Measurements from ENCODE around the gene SLC26A3. TPM values are rescaled to one million over a fixed set of nuclear protein-coding genes. Genes with fewer than 3 reads are reported as not detected.
"Not testable (repeated sequence)": the region's sequence is repeated elsewhere in the genome, so short reads cannot be mapped to it uniquely, and the experiment has no call there.

SLC26A3 gene
- polyA plus RNA-seq: 176 TPM
- long read RNA-seq, donor 1, transcript SLC26A3-201 (21 exons, 2,863 nt): major isoform, 14 of 51 reads
- long read RNA-seq, donor 1, partial matches to known transcripts: 37 of 51 reads
- long read RNA-seq, donor 1, other reads (novel, unspliced or antisense): 0 of 51 reads
- long read RNA-seq, donor 2, transcript SLC26A3-201 (21 exons, 2,863 nt): major isoform, 25 of 143 reads
- long read RNA-seq, donor 2, partial matches to known transcripts: 118 of 143 reads
- long read RNA-seq, donor 2, other reads (novel, unspliced or antisense): 0 of 143 reads
- long read RNA-seq, donor 3, transcript SLC26A3-201 (21 exons, 2,863 nt): major isoform, 39 of 127 reads
- long read RNA-seq, donor 3, partial matches to known transcripts: 87 of 127 reads
- long read RNA-seq, donor 3, other reads (novel, unspliced or antisense): 0 of 127 reads
- long read RNA-seq, donor 4, transcript SLC26A3-201 (21 exons, 2,863 nt): major isoform, 6 of 6 reads
- long read RNA-seq, donor 4, partial matches to known transcripts: 0 of 6 reads
- long read RNA-seq, donor 4, other reads (novel, unspliced or antisense): 0 of 6 reads
- long read RNA-seq, donor 5, partial matches to known transcripts: 29 of 33 reads
- long read RNA-seq, donor 5, other reads (novel, unspliced or antisense): 0 of 33 reads
- long read RNA-seq, donor 6, transcript SLC26A3-201 (21 exons, 2,863 nt): major isoform, 12 of 50 reads
- long read RNA-seq, donor 6, partial matches to known transcripts: 38 of 50 reads
- long read RNA-seq, donor 6, other reads (novel, unspliced or antisense): 0 of 50 reads
- long read RNA-seq, donor 7, partial matches to known transcripts: 11 of 15 reads
- long read RNA-seq, donor 7, other reads (novel, unspliced or antisense): 0 of 15 reads
- long read RNA-seq, donor 8, transcript SLC26A3-201 (21 exons, 2,863 nt): major isoform, 24 of 96 reads
- long read RNA-seq, donor 8, partial matches to known transcripts: 72 of 96 reads
- long read RNA-seq, donor 8, other reads (novel, unspliced or antisense): 0 of 96 reads
- long read RNA-seq, donor 9, transcript SLC26A3-201 (21 exons, 2,863 nt): major isoform, 35 of 115 reads
- long read RNA-seq, donor 9, partial matches to known transcripts: 80 of 115 reads
- long read RNA-seq, donor 9, other reads (novel, unspliced or antisense): 0 of 115 reads
- long read RNA-seq, donor 10, transcript SLC26A3-201 (21 exons, 2,863 nt): major isoform, 46 of 119 reads
- long read RNA-seq, donor 10, partial matches to known transcripts: 73 of 119 reads
- long read RNA-seq, donor 10, other reads (novel, unspliced or antisense): 0 of 119 reads
- long read RNA-seq, donor 11, transcript SLC26A3-201 (21 exons, 2,863 nt): major isoform, 15 of 42 reads
- long read RNA-seq, donor 11, partial matches to known transcripts: 27 of 42 reads
- long read RNA-seq, donor 11, other reads (novel, unspliced or antisense): 0 of 42 reads

DNA sequence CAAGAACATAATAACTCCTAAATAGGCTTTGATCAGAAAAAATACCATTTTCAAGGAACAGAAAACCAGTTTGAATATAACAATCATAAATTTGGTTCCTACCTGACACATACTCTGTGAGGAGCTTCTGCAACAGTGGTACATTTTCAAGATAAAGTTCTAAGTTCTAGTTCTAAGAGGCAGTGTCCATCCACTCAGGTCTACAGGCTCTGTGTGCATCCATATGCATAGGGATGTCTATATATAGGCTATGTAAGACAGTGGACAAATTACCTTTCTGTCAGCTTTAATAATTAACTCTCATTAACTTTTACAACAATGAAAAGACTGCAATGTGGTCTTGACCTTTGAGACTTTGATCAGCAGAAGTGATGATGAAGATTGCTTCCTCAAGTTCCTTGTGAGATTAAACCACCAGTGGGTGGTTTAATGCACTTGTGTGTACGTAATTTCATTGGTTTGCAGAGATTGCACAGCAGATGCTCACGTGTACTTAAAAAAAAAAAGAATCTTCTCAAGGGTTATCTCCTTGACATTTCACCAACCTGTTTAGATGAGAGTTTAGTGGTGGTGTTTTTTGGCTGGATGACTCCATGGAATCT is at the start of gene SLC26A3:
Gene SLC26A3, minus strand, starts transcription at position 215 of the 602 bp plus-strand sequence. CDS start 8,714 bp downstream, outside the sequence.
- peaks cover 32% of the 10 kb centered on the region for H3K4me1 ChIP-seq (ENCODE audit: control insufficient read depth, insufficient read depth, low read length)
- H3K27me3 ChIP-seq (ENCODE audit: control insufficient read depth, insufficient read depth, low read length): no peaks in the 10 kb centered on the region
- H3K27ac ChIP-seq (ENCODE audit: low read length): peak within 1 kb of the TSS; percentile 68
- H3K9me3 ChIP-seq (ENCODE audit: control insufficient read depth, low read depth, low read length): no peaks in the 10 kb centered on the region
- DNase-seq: peak; percentile 84 to 96
- no peaks in the 10 kb centered on the region for H3K36me3 ChIP-seq (ENCODE audit: control insufficient read depth, insufficient read depth, low read length)
- WGBS (ENCODE audit: insufficient coverage, low lambda C conversion rate): 33% methylated on average over 1 of the region's 2 CpGs
- H3K4me3 ChIP-seq (ENCODE audit: low read length): peak within 1 kb of the TSS; percentile 56

DNA sequence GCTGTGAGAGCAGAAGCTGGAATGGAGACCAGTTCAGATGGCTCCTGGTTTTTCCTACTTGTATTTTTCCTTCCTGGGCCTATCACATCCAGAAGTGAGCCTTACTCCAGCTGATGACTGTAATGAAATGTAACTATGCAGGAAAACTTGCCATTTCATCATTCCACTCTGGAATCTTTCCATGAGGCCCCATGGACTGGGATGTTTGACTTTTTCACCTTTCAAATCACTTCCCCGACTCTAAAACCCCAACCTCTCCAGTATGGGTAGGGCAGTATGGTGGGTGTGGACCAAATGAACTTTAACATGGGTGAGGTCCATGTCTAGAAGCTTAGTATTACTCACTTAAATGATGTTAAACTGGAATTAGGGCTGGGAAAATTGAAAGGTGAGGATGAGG is 47.6 kb upstream of the SLC26A3 start:
- WGBS (ENCODE audit: insufficient coverage, low lambda C conversion rate): no CpG with 5 or more reads among the region's 1 CpG
- no peak overlapping the region for H3K4me3 ChIP-seq (ENCODE audit: low read length)
- H3K4me1 ChIP-seq (ENCODE audit: control insufficient read depth, insufficient read depth, low read length): peaks cover 9% of the 10 kb centered on the region
- DNase-seq: peak; percentile 76 to 89
- H3K36me3 ChIP-seq (ENCODE audit: control insufficient read depth, insufficient read depth, low read length): no peaks in the 10 kb centered on the region
- peaks cover 8% of the 10 kb centered on the region for H3K9me3 ChIP-seq (ENCODE audit: control insufficient read depth, low read depth, low read length)
- H3K27me3 ChIP-seq (ENCODE audit: control insufficient read depth, insufficient read depth, low read length): no peaks in the 10 kb centered on the region
- H3K27ac ChIP-seq (ENCODE audit: low read length): peak overlapping the region; percentile 71

DNA sequence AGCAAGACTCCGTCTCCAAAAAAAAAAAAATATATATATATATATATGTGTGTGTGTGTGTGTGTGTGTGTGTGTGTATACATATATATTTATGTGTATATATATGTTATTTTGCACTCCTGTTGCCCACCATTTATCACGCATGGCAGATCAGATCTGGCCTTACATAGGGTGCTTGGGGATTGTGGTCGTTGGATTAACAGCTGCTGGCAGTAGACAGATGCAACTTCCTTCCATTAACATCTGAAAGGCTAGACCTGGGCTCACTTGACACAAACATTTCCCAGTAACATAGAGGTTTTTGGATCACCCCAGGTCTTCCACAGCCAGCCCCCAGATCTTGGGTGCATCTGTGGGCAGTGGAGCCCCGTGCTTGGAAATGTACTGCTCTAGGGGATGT is 47.2 kb upstream of the SLC26A3 start:
- Histone ChIP-seq H3K27ac (ENCODE audit: low read length) (peak overlapping the region; percentile 71), H3K4me3 (ENCODE audit: low read length) (no peak overlapping the region), H3K36me3 (ENCODE audit: control insufficient read depth, insufficient read depth, low read length) (no peaks in the 10 kb centered on the region), H3K4me1 (ENCODE audit: control insufficient read depth, insufficient read depth, low read length) (peaks cover 9% of the 10 kb centered on the region), H3K9me3 (ENCODE audit: control insufficient read depth, low read depth, low read length) (peaks cover 8% of the 10 kb centered on the region), H3K27me3 (ENCODE audit: control insufficient read depth, insufficient read depth, low read length) (no peaks in the 10 kb centered on the region)
- DNase-seq: no peak
- WGBS (ENCODE audit: insufficient coverage, low lambda C conversion rate): no CpG with 5 or more reads among the region's 4 CpGs

DNA sequence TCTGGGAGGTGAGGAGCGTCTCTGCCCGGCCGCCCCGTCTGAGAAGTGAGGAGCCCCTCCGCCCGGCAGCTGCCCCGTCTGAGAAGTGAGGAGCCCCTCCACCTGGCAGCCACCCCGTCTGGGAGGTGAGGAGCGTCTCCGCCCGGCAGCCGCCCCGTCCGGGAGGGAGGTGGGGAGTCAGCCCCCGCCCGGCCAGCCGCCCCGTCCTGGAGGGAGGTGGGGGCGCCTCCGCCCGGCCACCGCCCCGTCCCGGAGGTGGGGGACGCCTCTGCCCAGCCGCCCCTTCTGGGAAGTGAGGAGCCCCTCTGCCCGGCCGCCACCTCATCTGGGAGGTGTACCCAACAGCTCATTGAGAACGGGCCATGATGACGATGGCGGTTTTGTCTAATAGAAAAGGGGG is 45.2 kb upstream of the SLC26A3 start:
- WGBS (ENCODE audit: insufficient coverage, low lambda C conversion rate): no CpG with 5 or more reads among the region's 31 CpGs
- H3K27me3 ChIP-seq (ENCODE audit: control insufficient read depth, insufficient read depth, low read length); DNase-seq; H3K9me3 ChIP-seq (ENCODE audit: control insufficient read depth, low read depth, low read length); H3K27ac ChIP-seq (ENCODE audit: low read length); H3K36me3 ChIP-seq (ENCODE audit: control insufficient read depth, insufficient read depth, low read length); H3K4me3 ChIP-seq (ENCODE audit: low read length); H3K4me1 ChIP-seq (ENCODE audit: control insufficient read depth, insufficient read depth, low read length): not testable (repeated sequence)

DNA sequence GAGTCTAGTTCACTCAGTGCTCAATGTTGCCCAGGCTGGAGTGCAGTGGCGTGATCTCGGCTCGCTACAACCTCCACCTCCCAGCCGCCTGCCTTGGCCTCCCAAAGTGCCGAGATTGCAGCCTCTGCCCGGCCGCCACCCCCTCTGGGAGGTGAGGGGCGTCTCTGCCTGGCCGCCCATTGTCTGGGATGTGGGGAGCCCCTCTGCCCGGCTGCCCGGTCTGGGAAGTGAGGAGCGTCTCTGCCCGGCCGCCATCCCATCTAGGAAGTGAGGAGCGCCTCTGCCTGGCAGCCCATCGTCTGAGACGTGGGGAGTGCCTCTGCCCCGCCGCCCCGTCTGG is 44.8 kb upstream of the SLC26A3 start:
- H3K27ac ChIP-seq (ENCODE audit: low read length); H3K4me1 ChIP-seq (ENCODE audit: control insufficient read depth, insufficient read depth, low read length); H3K36me3 ChIP-seq (ENCODE audit: control insufficient read depth, insufficient read depth, low read length); H3K4me3 ChIP-seq (ENCODE audit: low read length); DNase-seq; H3K27me3 ChIP-seq (ENCODE audit: control insufficient read depth, insufficient read depth, low read length): not testable (repeated sequence)
- peaks cover 11% of the 10 kb centered on the region for H3K9me3 ChIP-seq (ENCODE audit: control insufficient read depth, low read depth, low read length)
- WGBS (ENCODE audit: insufficient coverage, low lambda C conversion rate): no CpG with 5 or more reads among the region's 20 CpGs

DNA sequence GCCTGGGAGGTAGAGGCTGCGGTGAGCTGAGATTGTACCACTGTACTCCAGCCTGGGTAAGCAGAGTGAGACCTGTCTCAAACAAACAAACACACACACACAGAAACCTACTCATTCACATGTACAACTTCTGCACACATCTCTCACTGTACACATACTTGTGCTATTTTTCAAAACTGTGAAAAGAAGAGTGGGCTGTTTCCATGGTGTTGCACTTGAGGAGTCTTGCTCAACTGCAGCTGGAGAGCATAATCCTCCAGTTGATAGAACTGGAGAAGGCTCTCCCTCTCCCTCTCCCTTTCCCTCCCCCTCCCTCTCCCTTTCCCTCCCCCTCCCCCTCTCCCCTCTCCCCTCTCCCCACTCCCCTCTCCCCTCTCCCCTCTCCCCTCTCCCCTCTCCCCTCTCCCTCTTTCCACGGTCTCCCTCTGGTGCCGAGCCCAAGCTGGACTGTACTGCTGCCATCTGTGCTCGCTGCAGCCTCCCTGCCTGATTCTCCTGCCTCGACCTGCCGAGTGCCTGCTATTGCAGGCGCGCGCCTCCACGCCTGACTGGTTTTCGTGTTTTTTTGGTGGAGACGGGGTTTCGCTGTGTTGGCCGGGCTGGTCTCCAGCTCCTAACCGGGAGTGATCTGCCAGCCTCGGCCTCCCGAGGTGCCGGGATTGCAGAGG is 44.3 kb upstream of the SLC26A3 start:
- Histone ChIP-seq H3K9me3 (ENCODE audit: control insufficient read depth, low read depth, low read length) (peaks cover 11% of the 10 kb centered on the region), H3K27me3 (ENCODE audit: control insufficient read depth, insufficient read depth, low read length) (no peaks in the 10 kb centered on the region), H3K4me1 (ENCODE audit: control insufficient read depth, insufficient read depth, low read length) (peaks cover 9% of the 10 kb centered on the region), H3K27ac (ENCODE audit: low read length) (no peak overlapping the region), H3K4me3 (ENCODE audit: low read length) (no peak overlapping the region), H3K36me3 (ENCODE audit: control insufficient read depth, insufficient read depth, low read length) (no peaks in the 10 kb centered on the region)
- DNase-seq: no peak
- no CpG with 5 or more reads among the region's 18 CpGs for WGBS (ENCODE audit: insufficient coverage, low lambda C conversion rate)

DNA sequence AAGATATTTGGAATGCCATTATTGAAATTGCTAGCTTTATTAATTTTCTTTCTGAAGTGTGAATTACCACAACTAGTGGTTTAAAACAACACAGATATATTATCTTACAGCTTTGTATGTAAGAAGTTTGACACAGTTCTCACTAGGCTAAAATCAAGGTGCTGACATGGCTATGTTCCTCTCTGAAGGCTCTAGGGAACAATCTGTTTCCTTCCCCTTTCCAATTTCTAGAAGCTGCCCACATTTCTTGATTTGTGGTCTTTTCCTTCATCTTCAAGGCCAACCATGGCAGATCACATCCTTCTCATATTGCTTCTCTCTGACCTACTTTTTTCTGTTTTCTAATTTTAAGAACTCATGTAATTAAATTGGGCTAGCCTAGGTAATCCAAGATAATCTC is 43.3 kb upstream of the SLC26A3 start:
- Histone ChIP-seq H3K9me3 (ENCODE audit: control insufficient read depth, low read depth, low read length) (peaks cover 11% of the 10 kb centered on the region), H3K4me3 (ENCODE audit: low read length) (no peak overlapping the region)

DNA sequence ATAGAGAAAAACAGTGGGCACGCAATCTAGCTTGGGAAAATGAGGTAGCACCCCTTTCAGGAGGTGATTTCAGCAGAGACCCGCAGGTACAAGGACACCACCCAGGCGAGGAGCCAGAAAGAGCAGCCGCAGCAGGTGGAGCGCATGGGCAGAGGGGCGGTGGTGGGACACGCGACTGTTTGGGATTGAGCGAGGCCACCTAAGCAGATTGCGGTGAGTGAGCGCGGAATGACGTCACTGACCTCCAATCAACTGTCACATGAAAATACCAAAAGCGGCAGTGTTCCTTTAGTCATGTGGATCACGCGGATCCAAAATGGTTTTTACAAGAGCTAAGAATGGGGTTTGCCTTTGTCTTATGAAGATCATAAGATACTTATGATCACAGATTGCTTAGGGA is 40.2 kb upstream of the SLC26A3 start:
- WGBS (ENCODE audit: insufficient coverage, low lambda C conversion rate): 100% methylated on average over 6 of the region's 16 CpGs
- peaks cover 11% of the 10 kb centered on the region for H3K9me3 ChIP-seq (ENCODE audit: control insufficient read depth, low read depth, low read length)
- H3K4me1 ChIP-seq (ENCODE audit: control insufficient read depth, insufficient read depth, low read length): peaks cover 3% of the 10 kb centered on the region
- H3K4me3 ChIP-seq (ENCODE audit: low read length): no peak overlapping the region
- no peak overlapping the region for H3K27ac ChIP-seq (ENCODE audit: low read length)
- H3K27me3 ChIP-seq (ENCODE audit: control insufficient read depth, insufficient read depth, low read length): no peaks in the 10 kb centered on the region
- no peak for DNase-seq
- H3K36me3 ChIP-seq (ENCODE audit: control insufficient read depth, insufficient read depth, low read length): no peaks in the 10 kb centered on the region

More for the DNA sequence above, 43.3 kb upstream of the SLC26A3 start:
- Histone ChIP-seq H3K27me3 (ENCODE audit: control insufficient read depth, insufficient read depth, low read length) (no peaks in the 10 kb centered on the region), H3K4me1 (ENCODE audit: control insufficient read depth, insufficient read depth, low read length) (peaks cover 7% of the 10 kb centered on the region), H3K36me3 (ENCODE audit: control insufficient read depth, insufficient read depth, low read length) (no peaks in the 10 kb centered on the region), H3K27ac (ENCODE audit: low read length) (no peak overlapping the region)
- DNase-seq: no peak

DNA sequence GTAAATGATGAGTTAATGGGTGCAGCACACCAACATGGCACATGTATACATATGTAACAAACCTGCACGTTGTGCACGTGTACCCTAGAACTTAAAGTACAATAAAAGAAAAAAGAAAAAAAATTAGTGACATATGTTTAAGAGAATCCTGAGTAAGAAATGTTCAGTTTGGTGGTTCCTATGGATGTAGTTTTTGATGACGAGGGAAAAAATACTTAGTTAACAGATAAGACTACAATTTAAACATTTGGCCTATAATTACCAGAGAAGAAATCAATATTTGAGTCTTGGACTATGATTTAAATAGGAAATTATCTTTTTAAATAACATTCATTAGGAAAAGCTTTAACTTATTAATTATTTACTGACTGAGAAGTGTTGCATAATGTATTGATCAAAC is 39.2 kb upstream of the SLC26A3 start:
- no peak for DNase-seq
- Histone ChIP-seq H3K36me3 (ENCODE audit: control insufficient read depth, insufficient read depth, low read length) (no peaks in the 10 kb centered on the region), H3K9me3 (ENCODE audit: control insufficient read depth, low read depth, low read length) (peaks cover 3% of the 10 kb centered on the region), H3K27ac (ENCODE audit: low read length) (no peak overlapping the region), H3K27me3 (ENCODE audit: control insufficient read depth, insufficient read depth, low read length) (no peaks in the 10 kb centered on the region), H3K4me3 (ENCODE audit: low read length) (no peak overlapping the region), H3K4me1 (ENCODE audit: control insufficient read depth, insufficient read depth, low read length) (peaks cover 12% of the 10 kb centered on the region)
- 82% methylated on average over 1 of the region's 3 CpGs for WGBS (ENCODE audit: insufficient coverage, low lambda C conversion rate)
